ENCODE data around the gene SDR9C7.
A peak's percentile ranks its signal among the peaks of the same experiment; 100 is the strongest.
"Not testable (repeated sequence)": the region's sequence is repeated elsewhere in the genome, so short reads cannot be mapped to it uniquely, and the experiment has no call there.

The SDR9C7 gene

DNA sequence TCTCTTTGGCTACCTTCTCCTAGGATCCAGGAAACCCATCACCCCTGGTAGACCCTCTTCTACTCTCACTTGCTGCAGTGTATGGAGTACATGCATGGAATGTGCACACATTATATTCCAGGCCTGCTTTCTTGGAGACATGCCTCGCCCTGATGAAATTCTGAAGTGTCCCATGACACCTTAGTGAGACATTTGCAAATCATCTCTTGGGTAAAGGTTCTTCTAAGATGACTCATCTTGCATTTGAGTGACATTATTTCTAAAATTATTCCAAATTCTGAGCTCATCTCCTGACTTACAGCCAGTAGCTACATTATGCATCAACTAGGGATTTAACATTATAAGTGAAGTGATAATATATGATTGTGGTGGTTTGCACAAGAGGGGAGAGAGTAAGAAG, 49.8 kb downstream of the SDR9C7 start:
- H3K4me3 ChIP-seq (ENCODE audit: low read length), result no peak overlapping the region
- DNase-seq (ENCODE audit: low read depth, low spot score), result no peak

DNA sequence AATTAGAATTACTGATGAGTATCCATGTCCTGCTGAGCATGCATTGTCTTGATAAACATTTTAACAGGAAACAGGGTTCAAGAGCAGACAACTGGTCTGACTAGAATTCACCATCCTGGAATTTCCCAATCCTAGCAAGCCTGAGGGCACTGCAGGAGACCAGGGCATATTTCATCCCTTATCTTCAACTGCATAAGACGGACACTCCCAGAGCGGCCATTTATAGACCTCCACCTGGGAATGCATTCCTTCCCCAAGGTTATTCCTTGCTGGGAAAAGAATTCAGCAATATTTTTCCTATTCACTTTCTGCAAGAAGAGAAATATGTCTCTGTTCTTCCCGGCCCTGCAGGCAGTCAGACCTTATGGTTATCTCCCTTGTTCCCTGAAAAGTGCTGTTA, 51.8 kb downstream of the SDR9C7 start:
- not testable (repeated sequence) for H3K4me3 ChIP-seq (ENCODE audit: low read length); DNase-seq (ENCODE audit: low read depth, low spot score)

DNA sequence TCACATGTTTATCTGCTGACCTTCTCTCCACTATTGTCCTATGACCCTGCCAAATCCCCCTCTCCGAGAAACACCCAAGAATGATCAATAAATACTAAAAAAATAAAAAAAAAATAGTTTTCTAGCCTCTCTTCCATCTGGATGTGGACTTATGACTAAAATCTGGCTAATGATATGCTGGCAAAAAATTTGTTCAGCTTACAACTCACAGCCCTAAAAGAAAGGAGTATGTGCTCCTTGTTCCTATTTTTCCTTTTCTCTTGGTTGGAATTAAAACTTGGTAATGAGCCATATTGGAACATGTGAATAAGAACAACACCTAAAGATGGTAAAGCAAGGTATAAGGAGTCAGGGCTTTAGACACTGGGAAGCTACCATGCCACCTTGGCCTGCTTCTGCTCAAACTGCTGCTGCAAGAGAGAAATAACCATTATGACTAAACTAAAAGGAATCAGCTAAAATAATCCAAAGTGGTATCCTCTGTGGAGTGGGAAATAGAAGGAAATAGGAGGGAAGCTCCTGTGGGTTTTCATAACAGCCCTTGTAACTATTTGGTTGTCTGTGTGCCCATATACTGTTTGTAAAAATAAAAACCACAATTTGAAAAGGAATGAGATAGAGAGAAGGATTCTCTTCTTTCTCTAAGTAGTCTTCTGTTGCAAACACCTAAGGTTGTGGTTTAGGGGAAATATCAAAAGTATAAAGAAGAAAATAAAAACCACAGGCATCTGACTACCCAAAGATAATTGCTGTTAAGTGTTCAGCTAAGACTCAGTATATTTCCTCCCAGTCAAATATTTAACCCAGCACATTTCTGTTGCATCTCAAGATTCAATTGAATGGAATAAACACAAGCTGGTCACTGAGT, 53.8 kb downstream of the SDR9C7 start:
- no peak overlapping the region for H3K4me3 ChIP-seq (ENCODE audit: low read length)
- peak; percentile 77 for DNase-seq (ENCODE audit: low read depth, low spot score)

DNA sequence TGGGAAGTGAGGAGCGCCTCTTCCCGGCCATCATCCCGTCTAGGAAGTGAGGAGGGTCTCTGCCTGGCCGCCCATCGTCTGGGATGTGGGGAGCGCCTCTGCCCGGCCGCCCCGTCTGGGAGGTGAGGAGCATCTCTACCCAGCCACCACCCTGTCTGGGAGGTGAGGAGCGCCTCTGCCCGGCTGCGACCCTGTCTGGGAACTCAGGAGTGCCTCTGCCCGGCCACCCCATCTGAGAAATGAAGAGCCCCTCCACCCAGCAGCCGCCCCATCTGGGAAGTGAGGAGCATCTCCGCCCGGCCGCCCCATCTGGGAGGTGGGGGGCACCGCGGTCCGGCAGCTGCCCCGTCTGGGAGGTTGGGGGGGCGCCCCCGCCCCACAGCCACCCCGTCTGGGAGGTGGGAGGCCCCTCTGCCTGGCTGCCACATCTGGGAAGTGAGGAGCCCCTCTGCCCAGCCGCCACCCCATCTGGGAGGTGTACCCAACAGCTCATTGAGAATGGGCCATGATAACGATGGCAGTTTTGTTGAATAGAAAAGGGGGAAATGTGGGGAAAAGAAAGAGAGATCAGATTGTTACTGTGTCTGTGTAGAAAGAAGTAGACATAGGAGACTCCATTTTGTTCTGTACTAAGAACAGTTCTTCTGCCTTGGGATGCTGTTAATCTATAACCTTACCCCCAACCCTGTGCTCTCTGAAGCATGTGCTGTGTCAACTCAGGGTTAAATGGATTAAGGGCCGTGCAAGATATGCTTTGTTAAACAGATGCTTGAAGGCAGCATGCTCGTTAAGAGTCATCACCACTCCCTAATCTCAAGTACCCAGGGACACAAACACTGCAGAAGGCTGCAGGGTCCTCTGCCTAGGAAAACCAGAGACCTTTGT, 54.7 kb downstream of the SDR9C7 start:
- DNase-seq (ENCODE audit: low read depth, low spot score); H3K4me3 ChIP-seq (ENCODE audit: low read length): not testable (repeated sequence)

DNA sequence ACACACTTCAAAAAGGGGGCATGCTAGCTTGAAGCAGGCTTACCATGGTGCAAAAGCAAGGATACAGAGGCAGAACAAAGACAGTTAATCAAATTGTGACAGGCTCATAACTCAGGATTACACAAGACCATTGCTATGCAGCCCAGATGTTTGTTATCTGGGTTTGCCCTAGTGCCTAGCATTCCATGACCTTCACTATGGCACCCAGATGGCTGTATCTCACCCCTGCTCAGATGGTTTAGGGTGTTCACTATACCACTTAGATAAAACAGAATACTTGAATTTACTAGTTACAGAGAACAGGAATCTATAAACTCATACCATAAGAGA, 56.2 kb downstream of the SDR9C7 start:
- H3K4me3 ChIP-seq (ENCODE audit: low read length), result no peak overlapping the region
- no peak for DNase-seq (ENCODE audit: low read depth, low spot score)

DNA sequence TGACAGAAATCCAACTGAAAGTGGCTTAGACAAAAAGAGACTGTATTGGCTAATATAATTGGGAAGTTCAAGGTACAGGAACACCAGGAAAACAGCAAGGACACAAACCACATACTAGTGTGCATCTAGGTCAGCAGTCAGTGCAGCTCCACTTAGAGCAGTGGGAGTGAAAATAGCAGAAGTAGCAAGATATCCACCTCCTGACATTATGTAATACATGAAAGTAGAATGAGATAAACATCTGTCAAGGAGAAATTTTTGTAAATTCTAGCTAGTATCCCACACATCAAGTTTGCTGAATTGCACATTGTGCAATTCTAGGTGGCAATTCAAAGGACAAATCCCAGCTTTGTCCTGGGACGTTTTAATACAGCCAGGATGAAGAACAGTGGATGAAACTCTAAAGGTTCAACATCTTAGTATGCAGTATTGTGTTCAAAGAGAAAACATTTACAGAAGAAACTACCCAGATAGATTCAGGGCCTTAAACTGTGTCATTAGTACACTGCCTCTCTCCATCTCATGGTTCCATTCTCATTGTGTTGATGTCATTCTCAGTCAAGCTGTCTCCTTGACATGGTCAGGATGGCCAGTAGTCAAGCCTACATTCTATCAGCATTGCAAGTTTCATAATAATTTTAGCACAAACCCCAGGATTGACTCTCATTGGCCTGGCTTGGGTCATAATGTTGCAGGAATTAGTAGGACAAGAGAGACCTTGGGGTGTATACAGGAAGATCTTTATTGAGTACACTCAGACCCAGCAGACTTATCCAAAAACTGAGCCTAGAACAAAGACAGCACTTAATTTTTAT, 56.8 kb downstream of the SDR9C7 start:
- DNase-seq (ENCODE audit: low read depth, low spot score), result no peak
- H3K4me3 ChIP-seq (ENCODE audit: low read length), result no peak overlapping the region

DNA sequence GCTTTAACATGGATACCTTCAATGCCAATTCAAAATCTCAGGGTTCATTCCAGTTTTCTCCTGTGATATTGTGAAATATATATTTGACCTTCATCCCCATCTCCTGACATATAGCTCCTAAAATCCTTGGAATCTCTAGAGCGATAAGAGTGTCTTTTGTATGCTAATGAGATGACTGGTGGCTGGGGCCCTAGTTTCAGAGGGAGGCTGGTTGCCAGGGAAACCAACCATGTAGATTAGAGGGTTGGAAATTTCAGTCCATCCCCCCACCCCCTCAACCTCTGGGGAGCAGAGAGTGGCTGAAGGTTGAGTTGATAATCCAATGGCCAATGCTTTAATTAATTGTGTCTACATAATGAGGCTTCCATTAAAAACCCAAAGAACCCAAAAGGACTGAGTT, 59.4 kb downstream of the SDR9C7 start:
- DNase-seq (ENCODE audit: low read depth, low spot score), result no peak
- H3K4me3 ChIP-seq (ENCODE audit: low read length), result no peak overlapping the region

DNA sequence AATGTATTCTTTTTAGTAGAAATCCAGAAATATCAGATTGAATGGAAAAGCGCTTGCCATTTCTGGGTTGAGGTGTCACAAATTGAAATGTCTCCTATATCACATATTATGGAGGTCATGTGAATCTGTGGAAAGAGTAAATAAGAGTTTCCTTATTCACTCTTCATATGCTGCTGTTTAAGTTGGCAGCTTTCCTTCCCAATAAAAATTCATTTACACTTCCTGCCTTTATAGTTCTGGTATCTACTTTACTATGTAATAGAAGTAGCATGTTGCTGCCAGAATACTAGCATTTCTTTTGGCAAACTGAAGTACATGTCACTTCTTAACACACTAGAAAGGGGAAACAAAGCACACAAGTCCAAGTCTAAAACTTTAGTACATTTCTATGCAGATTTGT, 60.8 kb downstream of the SDR9C7 start:
- H3K4me3 ChIP-seq (ENCODE audit: low read length), result no peak overlapping the region
- no peak for DNase-seq (ENCODE audit: low read depth, low spot score)

All from Jurkat, Clone E6-1 (cell line).